Stimulated activated CD4-positive, alpha-beta T cell treated with anti-CD3 and anti-CD28 coated beads, Interleukin-1b, Interleukin-23, amount 100 ng/mL, for 1 hour (primary cell): ENCODE data around the gene C17orf67.
"Not testable (repeated sequence)": the region's sequence is repeated elsewhere in the genome, so short reads cannot be mapped to it uniquely, and the experiment has no call there.

ENCODE experiments used
- DNase-seq, 2 donors: peaks; one replicate each; pipeline ENCODE4 v3.0.0-alpha.2; 2020; ENCODE audit warnings: low read depth in 2 of 2

The C17orf67 gene

DNA sequence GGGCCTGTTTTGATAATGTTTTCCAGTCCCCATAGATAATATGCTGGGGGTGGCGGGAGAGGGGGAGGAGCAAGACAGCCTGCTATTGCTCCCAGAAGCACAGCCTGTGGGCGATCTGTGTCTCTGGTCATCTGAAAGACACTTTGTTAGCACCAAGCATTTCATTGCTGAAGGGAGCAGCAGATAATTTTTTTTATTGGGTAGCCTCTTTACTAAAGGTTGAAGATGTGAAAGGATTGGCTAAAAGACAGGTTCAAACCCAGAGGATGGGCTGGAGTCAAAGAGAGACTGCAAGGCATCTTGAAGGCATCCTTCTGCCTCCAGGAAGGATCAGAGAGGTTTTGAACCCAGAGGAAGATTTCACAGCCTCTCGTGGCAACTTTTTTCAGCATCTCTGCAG, 60.6 kb downstream of the C17orf67 start:
- DNase-seq: no peak

DNA sequence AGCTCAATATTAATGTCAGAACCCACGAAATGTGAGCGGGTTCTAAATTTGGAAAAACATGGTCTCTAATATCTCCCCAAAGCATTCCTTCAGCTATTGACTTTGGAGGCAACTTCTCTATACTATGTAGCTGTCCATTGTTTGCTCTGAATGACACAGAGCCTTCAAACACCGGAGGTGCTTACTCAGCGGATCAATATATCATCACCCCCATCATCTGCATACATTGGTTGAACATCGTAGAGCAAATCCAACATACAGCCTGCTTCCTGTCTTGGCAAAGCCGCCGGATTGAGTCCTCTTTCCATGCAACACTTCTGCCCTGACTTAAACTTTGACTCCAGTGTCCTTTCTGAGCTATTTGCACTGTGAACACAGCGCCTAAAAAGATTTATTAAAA, 61.3 kb downstream of the C17orf67 start:
- DNase-seq: no peak

GRCh38 chr17:56771975-56772374, 61.7 kb downstream of the C17orf67 start:
- DNase-seq: no peak

DNA sequence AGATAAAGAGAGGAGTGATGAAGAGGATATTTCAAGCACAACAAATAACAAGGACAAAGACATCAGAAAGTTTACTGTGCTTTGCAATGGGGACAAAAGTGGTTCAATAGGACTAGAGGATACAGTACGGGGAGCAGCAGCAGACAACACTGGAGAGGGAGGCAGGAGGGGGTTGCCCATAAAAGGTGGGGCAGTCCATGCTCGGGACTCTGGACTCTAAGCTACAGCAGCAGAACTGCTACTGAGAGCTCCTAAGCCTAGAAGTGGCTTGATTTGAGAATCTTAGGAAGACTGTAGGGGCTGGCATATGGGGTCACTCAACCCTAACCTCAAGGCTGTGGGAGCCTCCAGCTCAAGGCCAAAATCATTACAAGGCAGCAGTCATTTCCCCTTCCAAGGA, 62.2 kb downstream of the C17orf67 start:
- no peak for DNase-seq

- no peak for DNase-seq
Measured at GRCh38 chr17:56770427-56770826, 63.3 kb downstream of the C17orf67 start.

GRCh38 chr17:56765449-56765848, 68.3 kb downstream of the C17orf67 start:
- DNase-seq: no peak

DNA sequence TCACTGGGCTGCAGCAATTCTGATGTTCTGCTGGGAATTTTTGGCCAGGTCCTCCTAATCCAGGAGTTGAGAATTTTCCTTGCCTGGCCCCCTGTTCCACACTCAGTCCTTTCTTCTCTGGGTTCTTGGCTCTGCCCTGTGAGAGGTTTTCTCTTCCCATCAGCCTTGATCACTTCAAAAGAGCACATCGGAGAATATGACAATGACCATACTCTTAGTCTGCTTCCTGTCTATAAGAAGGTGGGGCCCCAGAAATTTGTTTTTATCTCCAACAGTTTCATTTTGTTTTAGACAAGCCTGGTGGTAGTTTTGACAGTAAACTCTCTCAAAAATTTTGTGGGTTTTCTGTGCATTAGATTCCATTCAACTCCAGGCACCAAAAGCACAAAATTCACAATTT, 70.7 kb downstream of the C17orf67 start:
- no peak for DNase-seq

- no peak for DNase-seq
Measured at GRCh38 chr17:56762144-56762543, 71.6 kb downstream of the C17orf67 start.

- no peak for DNase-seq
Measured at GRCh38 chr17:56761387-56761786, 72.3 kb downstream of the C17orf67 start.

DNA sequence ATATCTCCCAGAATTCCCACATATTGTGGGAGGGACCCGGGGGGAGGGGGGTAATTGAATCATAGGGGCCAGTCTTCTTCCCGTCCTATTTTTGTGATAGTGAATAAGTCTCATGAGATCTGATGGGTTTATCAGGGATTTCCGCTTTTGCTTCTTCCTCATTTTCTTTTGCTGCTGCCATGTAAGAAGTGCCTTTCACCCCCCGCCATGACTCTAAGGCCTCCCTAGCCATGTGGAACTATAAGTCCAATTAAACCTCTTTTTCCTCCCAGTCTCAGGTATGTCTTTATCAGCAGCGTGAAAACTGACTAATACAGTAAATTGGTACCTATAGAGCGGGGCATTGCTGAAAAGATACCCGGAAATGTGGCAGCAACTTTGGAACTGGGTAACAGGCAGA, 76.1 kb downstream of the C17orf67 start:
- not testable (repeated sequence) for DNase-seq

DNA sequence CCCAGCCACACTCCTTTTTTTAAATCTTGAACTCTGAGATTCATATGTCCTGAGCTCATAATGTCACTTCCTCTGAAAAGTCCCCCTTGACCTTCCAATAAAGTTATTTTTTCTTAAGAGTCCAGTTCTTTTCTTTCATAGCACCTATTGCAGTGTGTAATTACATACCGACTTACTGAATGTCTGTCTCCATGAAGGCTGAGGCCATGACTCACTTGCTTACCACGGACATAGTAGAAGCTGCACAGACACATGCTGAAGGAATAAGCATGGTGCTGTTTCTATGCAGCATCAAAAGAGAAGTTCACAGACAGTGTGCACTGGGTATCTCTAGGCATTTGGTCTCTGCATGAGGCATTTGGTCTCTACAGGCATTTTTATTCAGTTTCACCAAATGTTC, 77.2 kb downstream of the C17orf67 start:
- DNase-seq: no peak

GRCh38 chr17:56755310-56755709, 78.4 kb downstream of the C17orf67 start:
- DNase-seq: no peak

GRCh38 chr17:56754523-56755208, 79.1 kb downstream of the C17orf67 start:
- DNase-seq: no peak

DNA sequence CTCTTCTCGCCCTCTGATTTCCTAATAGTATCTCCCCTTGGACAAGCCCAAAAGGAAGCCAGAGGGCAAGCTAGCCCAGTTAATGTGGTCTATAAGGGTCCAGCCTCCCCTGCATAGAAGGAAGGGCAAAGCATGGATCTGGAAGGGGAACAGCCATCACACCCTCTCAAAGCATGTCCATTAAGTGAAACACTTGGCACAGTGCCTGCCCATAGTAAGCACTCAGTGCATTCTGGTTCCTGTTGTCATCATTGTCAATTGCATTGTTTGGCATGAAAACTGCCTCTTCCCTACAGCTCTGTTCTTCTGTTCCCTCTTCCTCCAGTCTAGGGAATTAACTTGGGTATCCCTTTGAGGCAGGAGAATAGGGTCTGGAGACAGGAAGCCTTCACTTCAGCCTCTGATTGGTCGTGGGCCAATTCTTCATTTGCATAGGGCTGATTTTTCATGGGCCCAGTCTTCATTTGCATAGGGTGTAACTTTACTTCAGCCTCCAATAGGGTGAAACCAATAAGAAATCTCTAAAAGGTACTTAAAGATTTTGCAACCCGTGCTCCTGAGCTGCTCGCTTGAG, 81.4 kb downstream of the C17orf67 start:
- no peak for DNase-seq

DNA sequence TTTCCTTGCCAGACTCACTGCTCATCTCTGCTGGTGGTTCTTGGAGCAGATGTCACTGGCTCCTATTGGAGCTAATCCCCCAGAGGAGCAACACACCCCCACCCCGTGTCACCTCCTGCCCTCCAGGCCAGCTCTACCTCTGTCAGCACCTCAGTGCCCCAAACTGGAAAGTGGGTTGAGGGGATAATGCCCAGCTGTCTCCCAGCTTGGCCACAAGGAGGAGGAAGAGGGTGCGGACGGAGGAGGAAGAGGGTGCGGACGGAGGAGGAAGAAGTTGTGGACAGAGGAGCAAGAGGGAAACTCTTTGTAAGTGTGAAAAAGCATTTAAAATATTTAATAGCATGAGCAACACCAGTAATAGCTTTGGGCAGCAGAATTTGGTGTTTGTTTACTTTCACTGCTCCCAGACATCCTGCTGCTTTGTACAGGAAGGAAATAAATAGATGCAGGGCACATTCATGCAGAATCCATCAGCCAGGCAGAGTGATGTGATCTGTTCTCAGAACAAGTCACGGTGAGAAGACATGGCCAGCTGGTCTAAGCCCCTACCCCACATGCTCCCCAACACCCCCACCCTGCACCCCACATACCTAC, 82.5 kb downstream of the C17orf67 start:
- no peak for DNase-seq

DNA sequence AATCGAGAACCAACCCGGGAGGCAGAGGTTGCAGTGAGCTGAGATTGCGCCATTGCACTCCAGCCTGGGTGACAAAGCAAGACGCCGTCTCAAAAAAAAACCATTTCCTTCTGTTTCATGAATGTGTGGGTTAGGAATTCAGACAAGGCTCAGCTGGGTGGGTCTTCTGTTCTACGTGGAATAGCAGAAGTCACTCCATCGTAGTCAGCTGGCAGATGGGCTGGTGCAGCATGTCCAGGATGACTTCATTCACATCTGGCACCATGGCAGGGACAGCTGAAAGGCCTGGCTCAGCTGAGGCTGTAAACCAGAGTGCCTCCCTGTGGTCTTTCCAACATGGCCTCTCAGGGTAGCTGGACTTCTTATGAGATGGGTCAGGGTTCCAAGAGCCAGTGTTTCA, 89.0 kb downstream of the C17orf67 start:
- DNase-seq: no peak

DNA sequence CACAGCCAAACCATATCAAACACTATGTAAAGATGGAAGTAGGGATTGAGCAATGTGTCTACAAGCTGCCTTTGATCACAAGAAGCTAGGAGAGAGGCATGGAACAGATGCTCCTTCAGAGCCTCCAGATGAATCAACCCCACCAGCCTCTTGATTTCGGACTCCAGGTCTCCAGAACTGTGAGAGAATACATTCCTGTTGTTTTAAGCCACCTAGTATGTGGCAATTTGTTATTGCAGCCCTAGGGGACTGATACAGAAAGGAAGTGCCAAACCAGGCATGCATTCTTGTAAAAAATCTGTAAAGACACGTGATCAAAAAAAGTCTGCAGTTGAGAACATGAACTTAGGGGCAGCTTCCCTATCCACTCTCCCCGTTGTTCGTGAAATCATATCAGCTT, 91.1 kb downstream of the C17orf67 start:
- DNase-seq: no peak
